Loucy (cell line): ENCODE results near the gene ALDOA.

ENCODE experiments used
- H2AFZ ChIP-seq: fragments of 200-600 bp; sonication (generic); 2 replicates; pipeline ENCODE4 v1.6.0; 2016; ENCODE audit warnings: antibody characterized with exemption, mild to moderate bottlenecking, low read length, moderate library complexity
- H3F3A ChIP-seq: fragments of 200-600 bp; 2 replicates; pipeline ENCODE4 v1.6.0; 2016; ENCODE audit warnings: antibody characterized with exemption, low read depth, mild to moderate bottlenecking
- H3K27me3 ChIP-seq: fragments of 200-600 bp; sonication (generic); 2 replicates; pipeline ENCODE4 v1.6.1; 2014; ENCODE audit warnings: low read length, mild to moderate bottlenecking; ENCODE audit not compliant: insufficient read depth, poor library complexity, severe bottlenecking
- H3K36me3 ChIP-seq: fragments of 200-600 bp; sonication (generic); 2 replicates; pipeline ENCODE4 v1.6.1; 2016; ENCODE audit warnings: low read length; ENCODE audit not compliant: insufficient read depth
- H3K4me1 ChIP-seq: fragments of 200-600 bp; sonication (generic); 2 replicates; pipeline ENCODE4 v1.5.1; 2014; ENCODE audit warnings: low read length, mild to moderate bottlenecking; ENCODE audit not compliant: insufficient read depth, poor library complexity, severe bottlenecking
- H3K4me2 ChIP-seq: fragments of 200-600 bp; sonication (generic); 2 replicates; pipeline ENCODE4 v1.6.0; 2014; ENCODE audit warnings: antibody characterized with exemption, low read length, low read depth, mild to moderate bottlenecking; ENCODE audit not compliant: poor library complexity, severe bottlenecking
- H3K4me3 ChIP-seq: fragments of 200-600 bp; sonication (generic); 2 replicates; pipeline ENCODE4 v1.5.1; 2014; ENCODE audit warnings: low read length, mild to moderate bottlenecking, mixed read lengths; ENCODE audit not compliant: poor library complexity, severe bottlenecking
- H3K79me2 ChIP-seq: fragments of 200-600 bp; sonication (generic); 2 replicates; pipeline ENCODE4 v1.6.1; 2014; ENCODE audit warnings: low read length; ENCODE audit not compliant: insufficient read depth
- H3K9ac ChIP-seq: fragments of 200-600 bp; sonication (generic); 2 replicates; pipeline ENCODE4 v1.6.0; 2014; ENCODE audit warnings: mild to moderate bottlenecking, low read depth, low read length, moderate library complexity; ENCODE audit not compliant: poor library complexity, severe bottlenecking
- H3K9me2 ChIP-seq: fragments of 200-600 bp; sonication (generic); replicated peaks from 2 replicates; pipeline ENCODE4 v1.6.1; 2016; ENCODE audit warnings: low read depth, low read length, mixed read lengths
- H3K9me3 ChIP-seq: fragments of 200-600 bp; sonication (generic); 2 replicates; pipeline ENCODE4 v1.6.1; 2014; ENCODE audit warnings: mild to moderate bottlenecking, antibody characterized with exemption, low read length, low read depth; ENCODE audit not compliant: insufficient read depth
- H4K20me1 ChIP-seq: fragments of 200-600 bp; sonication (generic); 2 replicates; pipeline ENCODE4 v1.6.0; 2014; ENCODE audit warnings: antibody characterized with exemption, low read length, mild to moderate bottlenecking; ENCODE audit not compliant: insufficient read depth, poor library complexity, severe bottlenecking
- CTCF ChIP-seq: fragments of 200-600 bp; sonication (generic); conservative IDR thresholded peaks from 2 replicates; pipeline ENCODE4 v1.5.1; 2014; ENCODE audit warnings: mild to moderate bottlenecking, antibody characterized with exemption, low read length
- EZH2phosphoT487 ChIP-seq: fragments of 200-600 bp; IDR thresholded peaks from 2 replicates; pipeline ENCODE4 v1.6.1; 2018; ENCODE audit warnings: antibody characterized with exemption, mild to moderate bottlenecking, moderate library complexity, borderline replicate concordance

The ALDOA gene

GRCh38 chr16:30087181-30087898 is 21.8 kb downstream of the ALDOA start:
- Histone ChIP-seq H3K9me3 (no peaks in the 10 kb centered on the region), H2AFZ (no peak overlapping the region), H3K27me3 (no peaks in the 10 kb centered on the region), H4K20me1 (no peaks in the 10 kb centered on the region), H3K4me3 (no peak overlapping the region), H3F3A (peaks cover 3% of the 10 kb centered on the region; the same call in 1 of the 2 replicates), H3K79me2 (peaks cover under 1% of the 10 kb centered on the region; the same call in 1 of the 2 replicates), H3K36me3 (peaks cover 33% of the 10 kb centered on the region; the same call in 1 of the 2 replicates), H3K9ac (no peak overlapping the region), H3K4me2 (no peak overlapping the region), H3K9me2 (no peaks in the 10 kb centered on the region), H3K4me1 (peaks cover 14% of the 10 kb centered on the region)
- TF ChIP-seq EZH2phosphoT487, result no peak
- no peak for TF ChIP-seq CTCF

GRCh38 chr16:30088237-30088831 is 22.8 kb downstream of the ALDOA start:
- H3K27me3 ChIP-seq, result no peaks in the 10 kb centered on the region
- no peaks in the 10 kb centered on the region for H3K79me2 ChIP-seq
- peaks cover 7% of the 10 kb centered on the region; the same call in 1 of the 2 replicates for H3F3A ChIP-seq
- H3K4me1 ChIP-seq, result peaks cover 22% of the 10 kb centered on the region
- H4K20me1 ChIP-seq, result no peaks in the 10 kb centered on the region
- no peak overlapping the region for H3K4me3 ChIP-seq
- no peaks in the 10 kb centered on the region for H3K9me2 ChIP-seq
- H2AFZ ChIP-seq, result no peak overlapping the region
- TF ChIP-seq CTCF, result no peak
- TF ChIP-seq EZH2phosphoT487, result no peak
- H3K4me2 ChIP-seq, result no peak overlapping the region
- no peak overlapping the region for H3K9ac ChIP-seq
- H3K9me3 ChIP-seq, result no peaks in the 10 kb centered on the region
- H3K36me3 ChIP-seq, result peaks cover 23% of the 10 kb centered on the region; the same call in 1 of the 2 replicates

GRCh38 chr16:30088832-30089624 is 23.5 kb downstream of the ALDOA start:
- H3K36me3 ChIP-seq, result peaks cover 16% of the 10 kb centered on the region; the same call in 1 of the 2 replicates
- no peak for TF ChIP-seq CTCF
- TF ChIP-seq EZH2phosphoT487, result no peak
- H3F3A ChIP-seq, result peaks cover 7% of the 10 kb centered on the region; the same call in 1 of the 2 replicates
- no peak overlapping the region for H3K4me3 ChIP-seq
- no peak overlapping the region for H3K4me2 ChIP-seq
- no peaks in the 10 kb centered on the region for H3K9me2 ChIP-seq
- H3K4me1 ChIP-seq, result peaks cover 22% of the 10 kb centered on the region
- no peak overlapping the region for H2AFZ ChIP-seq
- H3K27me3 ChIP-seq, result no peaks in the 10 kb centered on the region
- no peak overlapping the region for H3K9ac ChIP-seq
- no peaks in the 10 kb centered on the region for H3K79me2 ChIP-seq
- no peaks in the 10 kb centered on the region for H3K9me3 ChIP-seq
- no peaks in the 10 kb centered on the region for H4K20me1 ChIP-seq
